CD4-positive, alpha-beta T cell treated with Interleukin-1 beta for 1 hour (primary cell): ENCODE measurements around the gene TAF6L.
A peak's percentile ranks its signal among the peaks of the same experiment; 100 is the strongest.
"Not testable (repeated sequence)": the region's sequence is repeated elsewhere in the genome, so short reads cannot be mapped to it uniquely, and the experiment has no call there.

Experiments used
- DNase-seq, 2 donors: peaks; one replicate each; pipeline ENCODE4 v3.0.0-alpha.2; 2020 to 2022

Gene TAF6L, protein sequence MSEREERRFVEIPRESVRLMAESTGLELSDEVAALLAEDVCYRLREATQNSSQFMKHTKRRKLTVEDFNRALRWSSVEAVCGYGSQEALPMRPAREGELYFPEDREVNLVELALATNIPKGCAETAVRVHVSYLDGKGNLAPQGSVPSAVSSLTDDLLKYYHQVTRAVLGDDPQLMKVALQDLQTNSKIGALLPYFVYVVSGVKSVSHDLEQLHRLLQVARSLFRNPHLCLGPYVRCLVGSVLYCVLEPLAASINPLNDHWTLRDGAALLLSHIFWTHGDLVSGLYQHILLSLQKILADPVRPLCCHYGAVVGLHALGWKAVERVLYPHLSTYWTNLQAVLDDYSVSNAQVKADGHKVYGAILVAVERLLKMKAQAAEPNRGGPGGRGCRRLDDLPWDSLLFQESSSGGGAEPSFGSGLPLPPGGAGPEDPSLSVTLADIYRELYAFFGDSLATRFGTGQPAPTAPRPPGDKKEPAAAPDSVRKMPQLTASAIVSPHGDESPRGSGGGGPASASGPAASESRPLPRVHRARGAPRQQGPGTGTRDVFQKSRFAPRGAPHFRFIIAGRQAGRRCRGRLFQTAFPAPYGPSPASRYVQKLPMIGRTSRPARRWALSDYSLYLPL

DNA sequence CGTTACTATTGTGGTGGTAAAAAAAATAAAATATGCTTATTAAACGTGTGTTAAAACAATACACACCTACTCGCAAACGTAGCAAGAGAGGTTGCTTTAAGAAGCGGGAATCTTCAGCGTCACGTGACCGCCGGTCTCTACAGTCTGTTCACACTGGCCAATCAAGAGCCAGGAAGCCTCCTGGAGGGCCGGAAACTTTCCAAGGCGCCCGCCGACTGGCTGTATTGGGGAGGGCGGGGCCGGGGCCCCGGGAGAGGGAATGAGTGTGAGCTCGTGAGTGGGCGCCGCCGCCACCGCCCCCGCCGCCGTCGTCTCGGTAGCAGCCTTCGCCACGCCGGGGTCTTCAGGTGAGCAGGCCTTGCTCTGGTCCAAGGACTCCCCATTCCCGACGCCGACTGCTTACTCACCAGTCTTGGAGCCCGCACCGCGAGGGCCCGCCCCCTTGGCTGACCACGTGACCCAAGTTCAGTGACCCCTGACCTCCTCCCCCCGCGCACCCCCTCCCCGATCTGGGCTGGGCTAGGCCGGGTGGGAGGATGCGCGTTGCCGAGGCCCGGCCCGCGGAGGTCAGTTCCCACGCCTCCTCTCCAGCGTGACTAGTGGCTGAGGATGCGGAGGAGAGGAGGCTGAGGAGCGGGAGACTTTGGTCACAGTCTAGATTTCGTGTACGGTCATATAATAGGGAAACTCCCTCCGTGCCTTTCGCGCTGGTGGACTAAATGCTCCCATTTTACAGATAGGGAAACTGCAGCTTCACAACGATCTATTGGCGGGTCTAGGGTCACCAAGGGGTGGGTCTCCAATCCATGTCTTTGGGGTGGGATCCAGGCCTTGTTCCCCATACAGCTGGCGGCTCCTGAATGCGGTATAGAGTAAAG, at the start of gene TAF6L:
Gene TAF6L, plus strand, starts transcription at position 253 of the 878 bp plus-strand sequence. CDS start 4,388 bp downstream, outside the sequence.
- peak; percentile 91 to 92 for DNase-seq

DNA sequence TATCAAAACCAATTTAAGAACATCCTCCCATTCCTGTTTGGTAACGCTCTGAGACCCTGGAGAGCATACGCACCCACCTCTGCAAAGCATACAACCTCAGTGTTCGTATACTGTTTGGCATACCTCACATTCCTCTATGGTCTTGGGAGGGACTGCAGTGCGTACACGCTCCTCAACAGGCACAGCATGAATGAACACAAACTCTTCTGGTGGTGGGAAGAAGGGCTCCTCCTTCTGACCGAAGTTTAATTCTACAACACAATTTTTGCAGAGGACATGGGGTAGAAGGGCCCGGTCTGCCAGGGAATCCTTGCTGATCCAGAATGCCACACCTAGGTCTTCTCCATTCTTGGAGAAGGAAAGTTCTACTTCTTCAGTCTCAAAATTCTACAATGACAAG, 49.2 kb upstream of the TAF6L start:
- DNase-seq, result no peak

DNA sequence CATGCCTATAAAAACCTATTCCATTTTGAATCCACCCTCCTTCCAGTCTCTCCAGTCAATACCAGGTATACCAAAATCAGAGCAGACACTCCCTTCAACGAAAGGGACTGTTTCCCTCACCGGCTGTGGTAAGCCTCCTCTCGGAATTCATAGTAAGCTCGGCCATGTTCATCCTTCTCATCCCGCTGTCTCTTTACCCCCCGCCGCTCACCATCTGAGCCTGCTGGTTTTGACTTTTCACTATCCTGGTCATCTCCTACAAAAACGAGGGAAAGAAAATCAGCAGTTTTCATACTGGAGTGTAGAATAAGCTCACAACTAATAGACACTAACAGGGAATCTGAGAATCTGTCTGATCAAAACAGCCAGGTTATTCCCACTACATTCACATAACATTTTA, 47.0 kb upstream of the TAF6L start:
- DNase-seq, result no peak

DNA sequence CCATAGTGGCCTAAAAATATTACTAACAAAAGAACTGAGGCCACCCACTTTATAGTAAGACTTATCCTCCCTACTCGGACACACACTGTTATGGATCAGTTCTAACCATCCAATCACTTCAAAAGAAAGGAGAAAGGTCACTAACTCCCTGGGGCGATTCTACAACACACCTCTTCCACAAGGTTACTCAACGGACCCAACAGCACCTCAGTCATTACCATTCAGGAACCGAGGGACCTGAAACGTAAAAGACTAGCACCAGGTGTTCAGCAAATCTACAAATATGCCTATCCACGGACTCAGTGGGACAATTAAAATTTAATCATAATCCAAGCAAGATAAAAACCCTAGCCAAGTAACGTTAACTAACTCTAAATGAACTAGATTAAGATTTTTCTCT, 45.5 kb upstream of the TAF6L start:
- DNase-seq, result no peak

DNA sequence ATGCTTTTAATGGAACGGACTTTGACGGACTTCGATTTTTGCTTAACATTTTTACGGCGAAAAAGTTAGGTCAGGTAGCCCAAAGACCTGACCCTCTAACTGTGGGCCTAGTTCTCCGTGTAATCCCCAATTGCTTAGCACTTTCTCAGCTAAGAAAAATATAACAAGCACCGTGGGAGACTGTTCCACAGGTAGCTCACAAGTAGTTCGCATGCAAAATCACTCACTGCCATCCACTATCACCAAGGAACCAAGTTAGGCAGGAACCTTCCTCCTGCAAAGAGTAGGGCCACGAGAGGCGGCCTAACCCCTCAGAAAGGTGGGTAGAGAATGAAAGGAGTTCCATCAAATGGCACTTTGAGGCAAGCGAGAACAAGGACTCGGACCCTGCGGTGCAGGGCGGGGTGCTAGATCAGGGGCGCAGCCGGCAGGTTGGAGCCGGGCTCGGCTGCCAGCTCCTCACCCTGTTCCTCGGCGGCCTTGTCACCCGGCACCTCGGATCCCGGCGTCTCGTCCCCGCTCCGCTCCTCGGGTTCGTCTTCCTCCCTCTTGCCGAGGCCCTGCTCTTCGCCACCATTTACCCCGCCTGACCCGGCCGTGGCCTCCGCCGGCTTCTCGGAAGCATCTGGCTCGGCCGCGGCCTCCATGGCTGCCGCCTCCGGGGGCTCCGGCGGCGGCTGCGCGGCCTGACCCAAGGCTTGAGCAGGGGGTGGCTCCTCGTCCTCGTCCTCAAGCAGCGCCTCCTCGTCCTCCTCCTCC, 44.9 kb upstream of the TAF6L start:
- no peak for DNase-seq

DNA sequence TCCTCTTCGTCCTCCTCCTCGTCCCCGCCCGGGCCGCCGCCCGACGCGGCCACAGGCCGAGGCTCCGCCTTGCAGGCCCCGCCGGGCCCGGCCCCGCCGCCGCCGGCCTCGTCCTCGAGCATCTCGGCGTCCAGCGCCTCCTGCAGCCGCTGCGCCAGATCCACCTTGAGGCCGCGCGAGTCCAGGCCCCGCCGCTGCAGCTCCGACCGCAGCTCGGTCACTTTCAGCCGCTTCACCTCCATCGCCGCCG, 44.4 kb upstream of the TAF6L start:
- DNase-seq, result no peak

DNA sequence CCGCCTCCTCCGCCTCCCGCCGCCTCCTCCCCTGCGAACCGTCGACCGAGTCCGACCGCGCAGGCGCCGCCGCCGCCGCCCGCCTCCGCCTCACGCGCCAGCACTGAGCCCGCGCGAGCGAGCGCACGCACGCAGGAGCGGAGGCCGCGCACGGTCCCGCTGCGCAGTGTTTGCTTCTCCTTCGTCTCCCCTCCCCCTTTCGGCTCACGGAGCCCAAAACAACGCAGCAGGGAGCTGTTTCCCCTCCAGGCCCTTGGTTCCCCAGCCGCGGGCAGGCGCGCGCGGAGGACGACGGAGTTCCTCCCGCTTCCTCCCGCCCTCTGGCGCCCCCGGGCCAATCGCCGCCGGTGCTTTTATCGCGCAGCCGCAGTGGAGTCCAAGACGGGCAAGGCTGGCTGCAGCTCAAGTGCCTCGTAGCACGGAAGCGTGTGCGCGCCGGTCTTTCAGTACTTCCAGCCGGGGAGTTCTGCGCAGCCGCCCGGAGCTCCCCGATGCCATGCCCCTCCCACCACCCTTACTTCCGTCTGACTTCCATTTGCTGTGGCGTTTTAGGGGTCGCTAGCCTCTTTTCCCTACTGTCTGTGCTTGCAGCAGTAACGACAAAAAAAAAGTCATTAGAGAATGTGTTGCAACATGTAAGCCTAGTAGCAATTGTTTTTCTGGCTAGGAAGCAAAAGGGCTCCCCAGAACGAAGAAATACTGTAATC, 43.9 kb upstream of the TAF6L start, which contains the start of gene HNRNPUL2:
Gene HNRNPUL2, minus strand, starts transcription at position 293 of the 707 bp plus-strand sequence. CDS start 301 bp downstream, outside the sequence.
- DNase-seq, result peak; percentile 99

DNA sequence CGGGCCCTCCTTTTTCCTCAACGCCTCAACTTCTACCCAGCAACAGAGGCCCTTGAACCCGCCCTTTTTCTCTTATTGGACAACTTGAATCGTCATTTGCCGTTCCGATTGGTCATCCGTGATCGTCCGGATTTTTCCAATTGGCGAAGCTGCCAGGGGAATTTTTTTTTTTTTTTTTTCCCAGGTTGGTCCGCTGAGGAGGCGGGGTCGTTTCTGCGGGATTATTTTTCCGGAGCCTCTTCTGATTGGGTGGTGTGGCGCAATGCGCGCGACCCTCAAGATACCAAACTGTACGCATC, 43.4 kb upstream of the TAF6L start:
- peak; percentile 92 to 96 for DNase-seq

DNA sequence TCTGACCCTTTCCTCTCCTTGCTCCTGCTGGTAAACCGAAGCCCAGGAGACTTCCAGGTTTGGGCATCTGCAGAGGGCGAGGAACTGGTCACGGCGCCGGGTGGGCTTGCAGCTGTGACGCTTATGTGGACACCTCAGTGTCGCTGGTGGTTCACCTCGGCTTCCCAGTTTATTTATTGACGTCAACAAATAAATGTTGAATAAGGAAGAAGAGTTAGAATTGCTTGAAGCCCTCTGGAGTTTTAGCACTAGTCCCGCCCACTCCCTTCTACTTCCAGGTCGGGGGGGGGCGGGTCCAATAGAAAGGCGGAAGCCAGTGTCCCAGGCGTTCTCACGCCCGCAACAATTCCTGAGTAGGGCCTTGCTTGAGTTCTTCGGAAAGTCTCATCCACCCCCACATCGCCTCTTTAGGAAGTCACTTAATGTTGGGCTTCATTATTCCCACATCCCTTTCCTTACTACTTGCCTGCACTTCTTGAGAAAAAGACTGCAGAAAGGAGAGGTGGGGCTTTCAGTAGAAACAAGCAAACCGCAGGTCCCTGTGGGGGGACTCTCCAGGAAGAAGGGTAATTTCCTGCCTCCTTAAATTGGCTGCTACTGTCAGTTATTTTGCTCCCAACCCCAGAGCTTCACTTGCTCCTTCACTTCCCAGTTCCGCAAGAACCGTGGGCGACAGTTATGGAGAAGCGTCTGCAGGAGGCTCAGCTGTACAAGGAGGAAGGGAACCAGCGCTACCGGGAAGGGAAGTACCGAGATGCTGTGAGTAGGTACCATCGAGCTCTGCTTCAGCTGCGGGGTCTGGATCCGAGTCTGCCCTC, 42.8 kb upstream of the TAF6L start, which contains the start of gene TTC9C:
Gene TTC9C, plus strand, starts transcription at position 316 of the 818 bp plus-strand sequence. Its CDS starts 363 bp downstream, at position 679.
- DNase-seq, result peak; percentile 81 to 83

DNA sequence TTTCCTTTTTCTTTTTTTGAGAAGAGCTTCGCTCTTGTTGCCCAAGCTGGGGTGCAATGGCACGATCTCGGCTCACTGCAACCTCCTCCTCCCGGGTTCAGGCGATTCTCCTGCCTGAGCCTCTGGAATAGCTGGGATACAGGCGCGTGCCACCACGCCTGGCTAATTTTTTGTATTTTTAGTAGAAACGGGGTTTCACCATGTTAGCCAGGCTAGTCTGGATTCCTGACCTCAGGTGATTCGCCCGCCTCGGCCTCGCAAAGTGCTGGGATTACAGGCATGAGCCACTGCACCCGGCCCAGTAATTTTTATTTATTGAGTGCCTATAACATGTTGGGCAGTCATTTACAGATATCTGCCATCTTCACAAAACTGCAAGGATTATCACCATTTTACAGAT, 41.1 kb upstream of the TAF6L start:
- not testable (repeated sequence) for DNase-seq

DNA sequence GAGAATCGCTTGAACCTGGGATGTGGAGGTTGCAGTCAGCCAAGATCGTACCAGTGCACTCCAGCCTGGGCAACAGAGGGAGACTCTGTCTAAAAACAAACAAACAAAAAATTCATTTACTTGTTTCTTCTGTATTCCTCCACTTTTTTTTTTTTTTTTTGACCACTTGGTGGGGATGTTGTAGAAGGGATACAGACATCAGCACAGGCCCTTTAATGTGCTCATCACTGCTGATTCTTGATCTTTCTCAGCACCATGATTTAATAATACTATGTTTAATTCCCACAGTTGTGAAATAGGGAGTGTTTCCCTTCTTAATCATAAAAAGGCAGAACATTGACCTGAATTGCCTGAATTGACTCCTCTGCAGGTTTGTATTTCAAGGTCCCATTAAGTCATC, 38.4 kb upstream of the TAF6L start:
- no peak for DNase-seq

DNA sequence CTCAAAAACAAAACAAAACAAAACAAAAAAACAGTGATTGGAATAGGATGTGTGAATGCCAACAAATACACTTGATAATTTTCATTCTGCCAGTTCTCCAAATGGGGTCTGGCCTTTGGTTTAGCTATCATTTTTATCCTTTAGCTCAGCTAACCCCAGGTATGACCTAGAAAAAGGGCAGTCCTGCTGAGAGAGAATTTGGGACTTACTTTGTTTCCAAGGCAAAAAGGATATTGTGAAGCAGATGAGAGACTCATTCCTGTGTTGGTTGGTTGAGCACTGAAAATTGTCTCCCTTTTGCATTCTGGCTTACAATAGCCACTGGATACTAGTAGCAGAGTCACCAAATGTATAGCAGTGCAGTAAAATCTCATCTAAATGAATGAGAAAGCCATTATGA, 34.0 kb upstream of the TAF6L start:
- DNase-seq, result no peak

DNA sequence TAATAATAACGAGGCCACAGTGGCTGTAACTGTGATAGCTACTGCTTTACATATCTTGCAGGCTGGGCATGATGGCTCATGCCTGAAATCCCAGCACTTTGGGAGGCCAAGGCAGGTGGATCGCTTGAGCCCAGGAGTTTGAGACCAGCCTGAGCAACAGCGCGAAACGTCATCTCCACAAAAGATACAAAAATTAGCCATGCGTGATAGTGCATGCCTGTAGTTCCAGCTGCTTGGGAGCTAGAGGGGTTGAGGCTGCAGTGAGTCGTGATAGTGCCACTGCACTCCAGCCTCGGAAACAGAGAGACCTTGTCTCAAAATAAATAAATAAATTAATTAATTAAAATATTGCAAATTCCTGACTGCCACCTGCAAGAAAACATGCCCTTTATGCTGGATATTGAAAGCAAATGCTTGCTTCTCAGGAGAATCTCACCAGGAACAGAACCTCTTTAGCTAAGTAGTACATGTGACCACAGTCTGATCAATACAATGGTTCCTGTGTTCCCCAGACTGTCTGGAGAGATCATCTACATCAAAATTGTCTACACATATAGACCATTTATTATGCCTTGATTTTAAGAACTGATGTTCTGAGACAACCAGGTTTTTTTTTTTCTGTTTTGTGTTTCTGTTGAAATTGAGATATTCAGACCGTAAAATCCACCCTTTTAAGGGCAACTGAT, 23.6 kb upstream of the TAF6L start:
- DNase-seq, result no peak

DNA sequence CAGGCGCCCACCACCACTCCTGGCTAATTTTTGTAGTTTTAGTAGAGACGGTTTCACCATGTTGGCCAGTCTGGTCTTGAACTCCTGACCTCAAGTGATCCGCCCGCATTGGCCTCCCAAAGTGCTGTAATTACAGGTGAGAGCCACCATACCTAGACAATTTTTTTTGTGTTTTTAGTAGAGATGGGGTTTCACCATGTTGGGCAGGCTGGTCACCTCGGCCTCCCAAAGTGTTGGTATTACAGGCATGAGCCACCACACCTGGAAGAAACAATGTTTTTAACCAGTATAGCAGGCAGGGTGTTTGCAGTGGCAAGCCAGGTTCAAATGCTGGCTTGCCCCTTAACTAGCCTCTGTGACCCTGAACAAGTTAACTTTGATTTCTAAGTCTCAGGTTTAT, 21.3 kb upstream of the TAF6L start:
- not testable (repeated sequence) for DNase-seq

DNA sequence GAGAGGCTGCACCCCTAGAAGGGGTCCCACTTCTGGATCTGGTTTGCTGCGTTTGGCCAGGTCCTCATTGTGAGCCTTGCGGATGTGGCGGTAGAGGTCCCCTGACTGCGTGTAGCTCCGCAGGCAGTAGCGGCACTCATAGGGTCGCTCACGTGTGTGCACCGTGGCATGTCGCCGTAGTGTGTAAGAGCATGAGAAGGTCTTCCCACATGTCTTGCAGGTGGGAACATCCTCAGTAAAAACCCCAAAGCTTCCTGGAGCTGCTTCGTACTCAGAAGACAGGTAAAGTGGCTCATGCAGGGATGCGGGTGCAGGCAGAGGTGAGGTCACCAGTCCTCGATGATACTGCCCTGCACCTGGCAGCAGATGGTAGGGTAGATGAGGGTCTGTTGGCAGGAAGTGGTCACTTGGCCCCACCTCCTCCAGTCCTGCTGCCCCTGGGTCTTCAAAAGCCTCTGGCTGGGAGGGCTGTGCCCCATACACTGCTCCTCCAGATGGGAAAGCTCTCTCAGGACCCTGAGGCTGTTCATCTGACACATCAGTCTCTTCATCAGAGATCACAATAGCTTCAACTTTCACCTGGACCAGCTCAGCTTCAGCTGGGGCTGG, 18.9 kb upstream of the TAF6L start:
- DNase-seq, result no peak

DNA sequence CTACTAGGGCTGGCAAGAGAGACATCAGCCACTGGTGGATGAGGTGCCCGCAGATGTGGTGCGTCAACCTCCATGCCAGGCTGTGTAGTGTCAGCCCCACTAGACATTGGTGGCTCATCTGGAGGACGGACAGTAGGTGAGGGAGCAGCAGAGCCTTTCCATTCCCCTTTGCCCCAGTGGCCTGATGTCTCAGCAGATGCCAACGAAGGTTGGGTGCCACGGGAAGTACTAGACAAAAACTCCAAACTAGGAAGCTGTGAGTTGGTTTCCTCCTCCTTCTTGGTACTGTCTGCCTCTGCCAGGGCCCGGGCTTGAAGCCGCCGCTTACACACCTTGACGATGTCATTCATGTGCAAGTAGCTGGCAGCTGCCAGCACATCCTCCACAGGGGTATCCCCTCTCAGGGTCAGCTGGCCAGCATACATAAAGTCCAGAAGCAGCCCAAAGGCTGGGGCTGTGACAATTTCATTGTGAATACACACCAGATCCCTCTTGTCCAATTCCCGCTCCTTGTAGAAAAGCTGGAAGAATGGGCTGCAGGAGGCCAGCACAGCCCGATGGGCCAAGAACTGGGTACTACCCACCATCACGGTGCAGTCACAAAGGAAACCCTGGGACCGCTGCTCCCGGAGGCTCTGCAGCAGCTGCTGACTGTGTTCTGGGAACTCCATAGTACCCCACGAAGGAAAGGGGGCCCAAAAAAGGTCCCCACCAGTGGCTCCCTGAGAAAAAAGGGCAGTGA, 18.0 kb upstream of the TAF6L start:
- no peak for DNase-seq

DNA sequence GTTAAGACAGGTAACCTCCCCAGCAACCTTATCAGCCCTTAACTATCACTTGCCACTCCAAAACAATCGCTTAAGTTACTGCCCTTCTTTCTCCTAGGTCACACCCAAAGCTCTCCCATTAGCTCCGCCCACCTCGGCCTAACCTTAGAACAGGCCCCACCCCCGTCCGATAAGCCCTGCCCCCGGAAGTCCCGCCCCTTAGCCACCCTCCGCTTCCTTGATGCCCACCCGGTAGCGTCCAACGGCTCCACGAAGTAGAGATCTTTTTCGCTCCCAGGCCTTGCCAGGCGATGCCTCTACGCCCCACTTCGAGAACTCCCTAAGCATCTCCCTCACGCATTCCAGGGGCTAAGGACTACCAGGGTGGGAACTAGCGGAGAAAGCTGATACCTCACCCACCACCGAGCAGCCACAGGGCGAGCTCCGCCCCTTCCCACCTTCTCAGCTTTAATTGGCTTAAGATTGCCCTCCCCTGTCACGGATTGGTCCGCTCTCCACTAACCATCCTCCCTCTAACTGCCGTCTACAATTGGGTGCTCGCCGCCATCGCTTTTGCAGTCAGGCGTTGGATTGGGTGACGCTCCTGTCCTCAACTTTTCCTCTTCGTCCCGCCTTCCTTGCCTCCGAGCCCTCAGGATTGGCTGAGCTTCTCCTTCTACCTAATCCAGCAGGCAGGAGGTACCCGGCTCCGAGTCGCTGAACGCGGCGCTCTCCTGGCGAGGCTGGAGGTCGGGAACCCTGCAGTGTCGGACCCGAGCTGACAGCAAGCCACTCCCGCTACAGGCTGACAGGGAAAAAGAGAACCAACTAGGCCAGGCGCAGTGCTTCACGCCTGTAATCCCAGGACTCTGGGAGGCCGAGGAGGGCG, 17.2 kb upstream of the TAF6L start, which contains the start of gene ZBTB3:
Gene ZBTB3, minus strand, starts transcription at position 425 of the 868 bp plus-strand sequence. CDS start 496 bp downstream, outside the sequence.
- DNase-seq, result peak; percentile 99

DNA sequence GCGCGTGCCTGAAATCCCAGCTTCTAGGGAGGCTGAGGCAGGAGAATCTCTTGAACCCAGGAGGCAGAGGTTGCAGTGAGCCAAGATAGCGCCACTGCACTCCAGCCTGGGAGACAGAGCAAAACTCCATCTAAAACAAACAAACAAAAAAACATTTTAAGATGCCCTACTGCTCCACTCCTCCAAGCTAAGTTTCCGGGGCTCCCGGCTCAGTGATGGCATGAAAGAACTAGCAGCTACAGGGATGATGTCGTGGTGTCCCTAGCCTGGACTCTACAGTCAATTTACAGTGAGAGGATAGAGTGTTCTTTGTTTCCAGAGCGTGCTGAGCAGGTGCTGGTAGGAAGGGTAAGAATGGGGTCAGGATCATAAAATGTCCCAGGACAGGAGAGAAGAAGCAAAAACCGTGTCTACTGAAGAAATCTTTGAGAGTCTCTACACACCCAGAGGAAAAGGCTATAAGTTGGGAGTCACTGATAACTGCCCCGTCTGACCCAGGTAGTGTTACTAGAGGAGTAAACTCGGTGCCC, 16.0 kb upstream of the TAF6L start:
- no peak for DNase-seq
